Measurements from ENCODE around the gene ANG. TPM values are rescaled to one million over a fixed set of nuclear protein-coding genes. Genes with fewer than 3 reads are reported as not detected.

The ANG gene
- total and polyA plus RNA-seq, 2 of the 8 experiments (the other 6 are each of a cell fraction or from before 2014, with no cell fraction given), result 2.2 to 4.6 TPM

DNA sequence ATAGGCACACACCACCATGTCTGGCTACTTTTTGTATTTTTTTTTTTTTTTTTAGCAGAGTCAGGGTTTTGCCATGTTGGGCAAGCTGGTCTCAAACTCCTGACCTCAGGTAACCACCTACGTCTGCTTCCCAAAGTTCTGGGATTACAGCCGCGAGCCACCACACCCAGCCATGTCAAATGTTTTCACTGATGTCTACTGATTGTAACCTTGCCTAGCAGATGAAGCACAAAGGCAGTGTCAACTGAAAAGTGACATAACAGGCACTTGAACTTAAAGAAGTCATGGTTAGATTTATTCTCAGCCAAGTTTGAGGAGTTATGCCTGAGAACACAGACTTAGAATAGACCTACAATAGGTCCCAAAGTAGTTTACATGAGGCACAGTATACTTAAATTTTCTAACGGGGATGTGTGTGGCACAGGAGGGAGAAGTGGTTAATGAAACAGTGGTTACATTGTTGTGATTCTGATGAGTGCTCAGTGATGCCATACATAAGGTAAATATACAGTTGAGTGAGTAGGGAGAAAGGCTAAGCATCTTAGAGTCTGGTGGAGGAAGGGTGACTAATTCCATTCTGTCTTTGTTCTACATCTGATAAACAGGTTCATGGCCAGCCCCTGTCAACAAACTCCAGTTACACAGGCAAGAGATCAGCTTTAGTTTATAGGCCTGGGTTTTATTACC, 16.8 kb upstream of the ANG start:
- H2BK15ac ChIP-seq (ENCODE audit: low read length), result no peak overlapping the region
- no peaks in the 10 kb centered on the region for H3K9me3 ChIP-seq (ENCODE audit: insufficient read depth in 2 of 2, low read depth in 1 of 2, low read length in 1 of 2)
- no peak overlapping the region for H2BK20ac ChIP-seq (ENCODE audit: low read length)
- H3K14ac ChIP-seq (ENCODE audit: insufficient read length), result no peak overlapping the region
- no peaks in the 10 kb centered on the region for H3K36me3 ChIP-seq (ENCODE audit: control insufficient read depth in 2 of 4, insufficient read depth in 4 of 4, low read length in 3 of 4)
- no peak overlapping the region for H2BK5ac ChIP-seq (ENCODE audit: low read depth, low read length)
- H4K5ac ChIP-seq (ENCODE audit: insufficient read length, low read depth, low read length), result no peak overlapping the region
- no peak overlapping the region for H3K23ac ChIP-seq (ENCODE audit: insufficient read length)
- no peak overlapping the region for H2BK12ac ChIP-seq (ENCODE audit: low read depth, low read length)
- DNase-seq (ENCODE audit: low read depth in 1 of 2, low spot score in 2 of 2) (no peak), FAIRE-seq (no peak)
- H3K4me3 ChIP-seq (ENCODE audit: extremely low read depth in 1 of 4, insufficient read depth in 2 of 4, low read depth in 3 of 4, low read length in 4 of 4), result no peak overlapping the region
- no peak overlapping the region for H4K91ac ChIP-seq (replicated peaks; ENCODE audit: insufficient read length, low read length)
- ChIA-PET CTCF (ENCODE audit: partially characterized antibody) (interaction anchor here (0.9 to 1.5 kb wide), 4 partner anchors 8 to 14 kb away, joined by 3 to 6 read pairs (median 3); no protein-coding TSS in a partner anchor), POLR2A (ENCODE audit: partially characterized antibody) (no interaction called here)
- H3K4me2 ChIP-seq (ENCODE audit: insufficient read depth in 1 of 2, low read depth in 2 of 2, low read length in 2 of 2), result no peak overlapping the region
- no peaks in the 10 kb centered on the region for H3K79me2 ChIP-seq (ENCODE audit: control insufficient read depth in 1 of 2, insufficient read depth in 2 of 2, low read length in 2 of 2)
- no peaks in the 10 kb centered on the region for H4K20me1 ChIP-seq (replicated peaks in 1 of 2; ENCODE audit: control insufficient read depth in 1 of 2, insufficient read depth in 2 of 2, low read length in 2 of 2)
- H3K27me3 ChIP-seq (replicated peaks in 1 of 4; ENCODE audit: control insufficient read depth in 3 of 4, extremely low read depth in 1 of 4, insufficient read depth in 3 of 4, low read length in 3 of 4), result no peaks in the 10 kb centered on the region
- no peaks in the 10 kb centered on the region for H3K79me1 ChIP-seq (ENCODE audit: low read depth, low read length)
- 92% methylated on average over 4 of the region's 4 CpGs; no CpG with 5 or more reads in 1 of the 2 experiments for WGBS, 2 experiments (ENCODE audit: extremely low coverage in 1 of 2, insufficient coverage in 1 of 2, insufficient read length in 1 of 2, insufficient replicate concordance in 2 of 2, low coverage in 1 of 2, low lambda C conversion rate in 2 of 2, missing lambda C conversion rate in 1 of 2)
- peaks cover 0 to 3% (median 0%) of the 10 kb centered on the region in 4 experiments; a peak in 2 of 7 replicates for H3K4me1 ChIP-seq (replicated peaks in 1 of 4; ENCODE audit: control insufficient read depth in 3 of 4, insufficient read depth in 4 of 4, low read length in 3 of 4)
- H3K23me2 ChIP-seq (ENCODE audit: low read depth, low read length), result no peaks in the 10 kb centered on the region
- H3K4ac ChIP-seq (replicated peaks; ENCODE audit: insufficient read length, low read depth, low read length), result no peak overlapping the region
- H3K18ac ChIP-seq (ENCODE audit: extremely low read depth, low read length), result no peak overlapping the region
- H4K8ac ChIP-seq (ENCODE audit: extremely low read depth, insufficient read depth, low read length), result no peak overlapping the region
- H2BK120ac ChIP-seq (replicated peaks; ENCODE audit: low read depth, low read length), result no peak overlapping the region
- H3K9ac ChIP-seq (replicated peaks in 1 of 4; ENCODE audit: extremely low read depth in 1 of 4, low read depth in 3 of 4, low read length in 3 of 4), result no peak overlapping the region
- no peak overlapping the region for H3K27ac ChIP-seq (ENCODE audit: low read depth, low read length)
- H3K56ac ChIP-seq (replicated peaks; ENCODE audit: insufficient read length, low read depth, low read length), result no peak overlapping the region
- no peak overlapping the region for H2AK5ac ChIP-seq (ENCODE audit: low read depth, low read length)
- 0 out of 2 replicates have a peak overlapping the region, but pooled peaks have one; percentile 27 for H2AFZ ChIP-seq (ENCODE audit: low read length)
- no peak for TF ChIP-seq CTBP2 (IDR thresholded peaks at IDR 0.05; ENCODE audit: borderline replicate concordance, insufficient read depth, insufficient read length, low read length)
- TF ChIP-seq, protein P1, sequence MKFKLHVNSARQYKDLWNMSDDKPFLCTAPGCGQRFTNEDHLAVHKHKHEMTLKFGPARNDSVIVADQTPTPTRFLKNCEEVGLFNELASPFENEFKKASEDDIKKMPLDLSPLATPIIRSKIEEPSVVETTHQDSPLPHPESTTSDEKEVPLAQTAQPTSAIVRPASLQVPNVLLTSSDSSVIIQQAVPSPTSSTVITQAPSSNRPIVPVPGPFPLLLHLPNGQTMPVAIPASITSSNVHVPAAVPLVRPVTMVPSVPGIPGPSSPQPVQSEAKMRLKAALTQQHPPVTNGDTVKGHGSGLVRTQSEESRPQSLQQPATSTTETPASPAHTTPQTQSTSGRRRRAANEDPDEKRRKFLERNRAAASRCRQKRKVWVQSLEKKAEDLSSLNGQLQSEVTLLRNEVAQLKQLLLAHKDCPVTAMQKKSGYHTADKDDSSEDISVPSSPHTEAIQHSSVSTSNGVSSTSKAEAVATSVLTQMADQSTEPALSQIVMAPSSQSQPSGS (IDR thresholded peaks at IDR 0.05; ENCODE audit: low read length), result no peak
- no peak for TF ChIP-seq CHD2 (IDR thresholded peaks at IDR 0.05; ENCODE audit: low read length)
- TF ChIP-seq TBP (IDR thresholded peaks at IDR 0.05; ENCODE audit: low read depth, low read length), result no peak
- TF ChIP-seq MAX (IDR thresholded peaks at IDR 0.05), result no peak
- TF ChIP-seq SP1 (IDR thresholded peaks at IDR 0.05; ENCODE audit: low read depth, low read length), result no peak
- no peak for TF ChIP-seq TEAD4 (IDR thresholded peaks at IDR 0.05; ENCODE audit: low read depth, low read length)
- no peak for TF ChIP-seq POLR2AphosphoS5 (IDR thresholded peaks at IDR 0.05; ENCODE audit: low read depth, low read length)
- no peak for TF ChIP-seq TAF7 (optimal IDR thresholded peaks at IDR 0.05; ENCODE audit: borderline replicate concordance, low read depth, low read length)
- no peak for TF ChIP-seq EGR1 (IDR thresholded peaks at IDR 0.05; ENCODE audit: borderline replicate concordance, low read depth, low read length)
- no peak for TF ChIP-seq BCL11A (IDR thresholded peaks at IDR 0.05; ENCODE audit: low read depth in 2 of 2, low read length in 2 of 2)
- no peak for TF ChIP-seq TCF12 (IDR thresholded peaks at IDR 0.05; ENCODE audit: low read depth, low read length)
